Stimulated activated CD4-positive, alpha-beta T cell treated with anti-CD3 and anti-CD28 coated beads, Interleukin-15, amount 100 ng/mL, for 48 hours (primary cell): ENCODE results near the gene EXD2.
"Not testable (repeated sequence)": the region's sequence is repeated elsewhere in the genome, so short reads cannot be mapped to it uniquely, and the experiment has no call there.

Experiments
- DNase-seq, 2 donors: peaks; one replicate each; pipeline ENCODE4 v3.0.0-alpha.2; 2020; ENCODE audit warnings: low read depth in 2 of 2

Gene EXD2

GRCh38 chr14:69277356-69277755 is 86.1 kb downstream of the EXD2 start:
- not testable (repeated sequence) for DNase-seq

- no peak for DNase-seq
These were observed 89.5 kb downstream of the EXD2 start for GRCh38 chr14:69280746-69281291.

GRCh38 chr14:69281450-69282169 is 90.3 kb downstream of the EXD2 start:
- no peak for DNase-seq

- DNase-seq: no peak
These were observed 91.2 kb downstream of the EXD2 start for GRCh38 chr14:69282448-69282847.

- DNase-seq: no peak
These were observed 92.9 kb downstream of the EXD2 start for GRCh38 chr14:69284170-69284569.

GRCh38 chr14:69285661-69286255 is 94.5 kb downstream of the EXD2 start:
- no peak for DNase-seq

- DNase-seq: no peak
These were observed 96.1 kb downstream of the EXD2 start for GRCh38 chr14:69287098-69288010.

GRCh38 chr14:69288011-69288771 is 96.9 kb downstream of the EXD2 start:
- no peak for DNase-seq

GRCh38 chr14:69288956-69289705 is 97.8 kb downstream of the EXD2 start:
- DNase-seq: no peak

- DNase-seq: no peak
These were observed 98.7 kb downstream of the EXD2 start for GRCh38 chr14:69289811-69290520.

GRCh38 chr14:69290881-69291280 is 99.6 kb downstream of the EXD2 start:
- not testable (repeated sequence) for DNase-seq

GRCh38 chr14:69291396-69291795 is 100.1 kb downstream of the EXD2 start:
- DNase-seq: no peak

- no peak for DNase-seq
These were observed 100.7 kb downstream of the EXD2 start for GRCh38 chr14:69291891-69292561.
